Medulla oblongata (tissue), 1 donor: Measurements from ENCODE around the gene RAET1G.
A peak's percentile ranks its signal among the peaks of the same experiment; 100 is the strongest.
"Not testable (repeated sequence)": the region's sequence is repeated elsewhere in the genome, so short reads cannot be mapped to it uniquely, and the experiment has no call there.

Experiments used
- DNase-seq: peaks from one replicate; pipeline ENCODE4 v3.0.0-alpha.2; 2015; ENCODE audit errors: extremely low spot score

The RAET1G gene

GRCh38 chr6:149897015-149897697 lies 25.8 kb downstream of the RAET1G start:
- peak; percentile 74 for DNase-seq

DNA sequence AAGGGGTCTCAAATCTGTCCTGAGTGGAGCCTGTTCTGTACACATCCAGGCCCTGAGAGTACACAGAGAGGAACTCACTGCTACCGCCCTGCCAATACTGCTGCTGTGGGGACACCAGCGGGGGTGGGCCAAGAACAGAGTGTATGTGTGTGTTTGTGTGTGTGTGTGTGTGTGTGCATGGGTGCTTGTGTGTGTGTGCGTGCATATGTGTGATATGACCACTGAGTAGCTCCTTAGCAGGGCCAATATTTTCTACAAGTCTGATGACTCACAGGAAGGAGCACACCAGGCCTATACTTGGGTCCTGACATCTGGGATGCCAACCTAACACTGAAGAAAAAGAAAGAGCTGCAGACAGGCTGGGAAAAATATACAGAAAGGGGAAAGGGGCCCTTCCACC lies 26.4 kb downstream of the RAET1G start:
- DNase-seq: no peak

GRCh38 chr6:149895833-149896271 lies 27.1 kb downstream of the RAET1G start:
- DNase-seq: no peak

DNA sequence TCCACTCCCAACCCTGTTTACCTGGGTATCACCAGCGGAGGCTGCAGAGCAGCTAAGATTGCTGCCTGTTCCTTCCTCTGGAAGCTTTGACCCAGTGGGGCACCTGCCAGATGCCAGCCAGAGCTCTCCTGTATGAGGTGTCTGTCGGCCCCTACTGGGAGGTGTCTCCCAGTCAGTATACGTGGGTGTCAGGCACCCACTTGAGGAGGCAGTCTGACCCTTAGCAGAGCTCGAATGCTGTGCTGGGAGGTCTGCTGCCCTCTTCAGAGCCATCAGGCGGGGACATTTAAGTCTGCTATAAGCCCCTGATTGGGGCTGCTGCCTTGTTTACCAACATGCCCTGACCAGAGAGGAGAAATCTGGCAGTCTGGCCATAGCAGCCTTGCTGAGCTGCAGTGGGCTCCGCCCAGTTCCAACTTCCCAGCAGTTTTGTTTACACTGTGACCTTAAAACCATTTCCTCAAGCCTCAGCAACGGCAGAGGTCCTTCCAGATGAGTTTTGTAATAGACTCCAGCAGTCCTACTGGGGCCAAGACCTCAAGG lies 27.8 kb downstream of the RAET1G start:
- DNase-seq: peak; percentile 2

DNA sequence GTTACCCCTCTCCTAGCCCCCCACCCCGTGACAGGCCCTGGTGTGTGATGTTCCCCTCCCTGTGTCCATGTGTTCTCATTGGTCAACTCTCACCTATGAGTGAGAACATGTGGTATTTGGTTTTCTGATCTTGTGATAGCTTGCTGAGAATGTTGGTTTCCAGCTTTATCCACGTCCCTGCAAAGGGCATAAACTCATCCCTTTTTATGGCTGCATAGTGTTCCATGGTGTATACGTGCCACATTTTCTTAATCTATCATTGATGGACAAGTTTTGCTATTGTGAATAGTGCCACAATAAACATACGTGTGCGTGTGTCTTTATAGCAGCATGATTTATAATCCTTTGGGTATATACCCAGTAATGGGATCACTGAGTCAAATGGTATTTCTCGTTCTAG lies 31.1 kb downstream of the RAET1G start:
- not testable (repeated sequence) for DNase-seq

- no peak for DNase-seq
Measured at GRCh38 chr6:149891259-149891658, 31.7 kb downstream of the RAET1G start.

DNA sequence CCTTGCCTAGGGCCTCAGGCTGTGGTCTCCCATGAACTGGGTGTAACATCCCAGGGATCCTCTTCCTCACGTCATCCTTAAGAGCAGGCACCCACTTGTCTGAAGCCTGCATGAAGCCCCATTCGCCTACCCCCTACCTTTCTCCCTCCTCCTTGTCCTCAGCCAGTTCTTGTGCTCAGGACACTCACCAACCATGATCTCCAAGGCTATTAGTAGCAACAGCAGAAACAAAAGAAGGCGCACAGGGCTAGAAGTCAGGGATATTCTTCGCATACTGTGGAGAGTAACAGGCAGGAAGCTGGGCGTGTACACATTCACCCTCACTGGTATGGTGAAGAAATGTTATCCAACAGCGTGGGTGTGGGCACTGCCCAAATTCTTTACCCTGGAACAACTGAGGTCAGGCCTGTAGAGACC lies 32.3 kb downstream of the RAET1G start:
- no peak for DNase-seq

- DNase-seq: no peak
Measured at GRCh38 chr6:149889326-149889725, 33.6 kb downstream of the RAET1G start.

DNA sequence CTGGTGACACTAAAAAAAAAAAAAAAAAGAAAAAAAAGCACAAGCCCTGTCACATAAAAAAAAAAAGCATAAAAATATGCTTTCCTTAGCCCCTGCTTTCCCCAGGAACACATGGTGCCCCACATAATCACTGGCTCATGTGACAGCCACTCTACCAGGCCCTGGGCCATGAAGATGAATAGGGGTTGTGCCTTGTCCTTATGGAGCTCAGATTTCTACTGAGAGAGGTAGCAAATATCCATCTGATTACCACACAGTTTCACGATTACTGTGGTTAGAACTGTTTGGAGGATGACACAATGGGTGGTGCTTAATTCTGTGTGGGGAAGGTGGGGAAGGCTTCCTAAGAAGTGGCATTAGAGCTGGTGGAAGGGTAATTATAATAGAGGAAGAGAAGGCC lies 34.3 kb downstream of the RAET1G start:
- DNase-seq: no peak

DNA sequence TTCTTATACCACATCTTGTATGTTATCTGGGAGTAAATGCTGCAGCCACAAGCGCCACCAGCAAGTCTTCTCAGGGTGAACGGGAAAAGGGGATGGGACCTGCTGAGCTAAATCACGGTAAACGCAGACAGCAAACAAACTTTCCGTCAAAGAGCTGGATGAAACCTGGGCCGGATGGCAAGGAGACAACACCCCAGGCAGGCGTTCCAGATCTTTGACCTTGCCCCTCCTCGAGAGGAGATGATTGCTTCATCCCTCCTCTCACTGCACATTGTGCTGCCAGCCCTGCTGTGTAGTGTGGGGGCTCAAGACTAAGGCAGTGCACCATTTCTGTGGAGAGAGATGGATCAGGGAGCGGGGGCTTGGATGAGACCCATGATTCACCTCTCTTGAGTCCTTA lies 34.8 kb downstream of the RAET1G start:
- no peak for DNase-seq

DNA sequence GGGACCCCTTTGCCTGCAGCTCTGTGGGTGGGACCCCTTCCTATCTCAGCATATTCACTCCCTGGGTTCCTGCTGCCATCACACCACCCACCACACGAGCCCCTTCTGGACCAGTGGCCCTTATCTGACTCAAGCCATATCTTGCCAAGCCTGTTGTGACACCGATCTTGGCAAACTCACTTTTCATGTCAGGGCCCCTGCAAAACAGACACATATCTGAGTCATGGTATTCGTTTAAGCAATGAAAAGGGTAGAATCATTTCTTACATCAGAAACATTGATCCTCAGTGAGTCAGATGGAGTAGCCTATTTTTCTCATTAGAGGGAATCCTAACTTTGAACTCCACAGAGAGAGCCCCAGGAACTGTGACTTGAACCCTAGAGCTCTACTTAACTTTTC lies 35.6 kb downstream of the RAET1G start:
- DNase-seq: no peak

- DNase-seq: no peak
Measured at GRCh38 chr6:149885888-149886287, 37.0 kb downstream of the RAET1G start.

GRCh38 chr6:149884617-149885016 lies 38.3 kb downstream of the RAET1G start:
- no peak for DNase-seq

- no peak for DNase-seq
Measured at GRCh38 chr6:149884215-149884614, 38.7 kb downstream of the RAET1G start.

GRCh38 chr6:149881860-149882259 lies 41.1 kb downstream of the RAET1G start:
- no peak for DNase-seq

DNA sequence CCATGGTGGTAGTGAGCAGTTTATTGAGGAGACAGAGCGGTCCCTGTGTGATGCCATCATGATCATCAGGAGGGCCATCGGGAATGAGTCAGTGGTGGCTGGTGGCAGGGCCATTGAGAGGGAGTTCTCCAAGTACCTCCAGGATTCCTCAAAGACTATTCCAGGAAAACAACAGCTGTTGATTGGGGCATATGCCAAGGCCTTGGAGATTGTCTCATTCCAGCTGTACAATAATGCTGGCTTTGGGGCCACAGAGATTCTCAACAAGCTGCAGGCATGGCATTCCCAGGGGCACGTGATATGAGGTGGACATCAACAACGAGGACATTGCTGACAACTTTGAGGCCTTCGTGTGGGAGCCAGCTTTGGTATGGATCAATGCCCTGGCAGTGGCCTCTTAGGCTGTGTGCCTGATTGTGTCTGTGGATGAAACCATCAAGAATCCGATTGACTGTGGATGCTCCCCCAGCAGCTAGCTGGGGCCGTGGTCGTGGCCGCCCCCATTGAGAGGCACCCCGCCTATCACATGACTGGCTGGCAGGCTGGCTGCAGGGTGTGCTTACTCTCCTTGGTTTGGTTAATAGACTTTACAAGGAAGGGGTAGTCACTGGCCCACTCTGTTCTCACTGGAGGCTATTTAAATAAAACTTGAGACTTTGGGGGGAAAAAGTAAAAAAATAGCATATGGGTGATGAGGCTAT lies 41.7 kb downstream of the RAET1G start:
- no peak for DNase-seq

DNA sequence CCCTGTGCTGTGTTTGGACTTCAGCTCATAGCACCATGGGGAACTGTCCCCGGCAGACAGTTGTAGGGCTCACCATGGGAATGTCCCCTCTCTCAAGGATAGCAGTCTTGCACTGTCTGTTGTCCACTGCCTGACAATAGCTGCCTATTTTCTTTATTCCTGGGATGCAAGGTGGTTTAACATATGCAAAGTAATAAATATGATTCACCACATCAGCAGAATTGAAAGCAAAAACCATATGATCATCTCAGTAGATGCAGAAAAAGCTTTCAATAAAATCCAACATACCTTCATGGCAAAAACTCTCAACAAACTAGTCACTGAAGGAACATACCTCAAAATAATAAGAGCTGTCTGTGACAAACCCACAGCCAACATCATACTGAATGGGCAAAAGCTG lies 45.3 kb downstream of the RAET1G start:
- DNase-seq: no peak

DNA sequence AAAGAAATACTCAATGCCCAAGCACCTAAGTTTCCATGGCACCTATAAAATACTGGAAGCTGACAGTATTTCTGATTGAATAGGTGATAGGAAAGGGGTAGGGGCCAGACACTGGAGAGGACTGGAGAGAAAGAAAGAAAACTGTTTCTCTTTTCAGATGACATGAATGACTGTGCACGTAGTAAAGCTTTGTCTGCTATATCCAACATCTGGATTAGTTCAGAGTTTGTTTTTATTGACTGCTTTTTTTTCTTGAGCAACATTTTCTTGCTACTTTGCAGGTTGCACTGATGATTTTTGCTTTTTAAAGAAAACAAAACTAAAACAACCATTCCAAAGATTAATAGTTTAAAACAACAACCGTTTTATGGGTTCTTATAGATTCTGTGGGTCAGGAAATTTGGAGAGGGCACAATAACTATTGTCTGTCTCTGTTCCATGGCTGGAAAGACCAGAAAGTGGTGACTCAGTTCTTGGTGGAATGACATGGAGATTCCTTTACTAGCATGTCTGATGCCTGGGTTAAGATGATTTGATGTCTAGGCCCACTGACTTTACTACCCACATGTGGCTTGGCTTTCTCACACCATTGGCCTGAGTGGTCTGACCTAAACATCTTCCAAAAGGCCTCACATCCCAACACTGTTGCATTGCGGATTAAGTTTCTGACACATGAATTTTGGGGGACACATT lies 46.5 kb downstream of the RAET1G start:
- no peak for DNase-seq

GRCh38 chr6:149872233-149872632 lies 50.7 kb downstream of the RAET1G start:
- no peak for DNase-seq

DNA sequence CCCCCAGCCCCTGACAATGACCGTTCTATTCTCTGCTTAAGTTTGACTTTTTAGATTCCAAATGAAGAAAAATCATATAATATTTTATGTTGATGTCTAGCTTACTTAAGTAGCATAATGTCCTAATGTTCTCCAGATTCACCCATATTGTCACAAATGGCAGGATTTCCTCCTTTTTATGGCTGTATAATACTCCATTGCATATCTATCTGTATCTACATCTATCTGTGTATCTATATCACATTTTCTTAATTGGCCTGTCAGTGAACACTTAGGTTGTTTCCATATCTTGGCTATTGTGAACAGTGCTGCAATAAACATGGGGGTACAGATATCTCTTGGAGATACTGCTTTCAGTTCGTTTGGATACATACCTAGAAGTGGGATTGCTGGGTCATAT lies 51.7 kb downstream of the RAET1G start:
- DNase-seq: no peak

DNA sequence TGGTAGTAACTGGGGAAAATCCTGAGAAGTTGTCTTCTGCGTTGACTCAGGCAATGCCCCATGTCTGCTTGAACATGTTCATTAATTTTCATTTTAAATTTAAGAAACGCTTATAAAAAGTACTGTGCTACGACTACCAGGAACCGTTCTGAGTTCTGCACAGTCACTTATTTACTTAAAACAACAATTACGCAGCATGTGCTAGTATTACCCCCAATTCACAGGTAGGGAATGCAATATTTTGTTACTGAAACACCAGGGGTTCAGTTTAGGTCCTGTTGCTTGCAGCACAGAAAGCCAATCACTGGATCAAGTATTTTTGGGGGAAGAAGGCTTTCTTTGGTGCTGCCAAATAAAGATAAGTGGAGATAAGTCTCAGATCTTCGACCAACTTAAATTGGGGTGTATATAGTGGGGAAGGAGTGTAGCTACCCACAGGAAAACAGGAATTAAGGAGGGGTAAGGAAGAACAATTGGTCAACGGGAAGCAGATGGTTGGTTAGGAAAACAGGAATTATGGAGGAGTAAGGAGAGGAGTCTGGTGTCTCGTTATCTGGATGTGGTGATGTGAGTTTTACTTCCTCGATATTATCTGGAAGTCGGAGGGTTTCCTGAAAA lies 53.5 kb downstream of the RAET1G start:
- no peak for DNase-seq
